ENCODE results near the gene STARD9. TPM values are rescaled to one million over a fixed set of nuclear protein-coding genes. Genes with fewer than 3 reads are reported as not detected.

STARD9 gene
- total and polyA plus RNA-seq, 2 donors from 2014 or later: 1.1 to 7.2 TPM

- intact Hi-C loops (cut with DNase I): no loop called here
Observed at GRCh38 chr15:42711746-42712145, 136.3 kb downstream of the STARD9 start.

GRCh38 chr15:42712584-42712983 lies 137.2 kb downstream of the STARD9 start:
- H3K4me1 ChIP-seq (ENCODE audit: control insufficient read depth in 2 of 3, insufficient read depth in 2 of 3, low read depth in 1 of 3, low read length in 3 of 3): no peaks in the 10 kb centered on the region
- no peak overlapping the region for H3K27ac ChIP-seq (ENCODE audit: low read depth in 2 of 2, low read length in 2 of 2)
- no peaks in the 10 kb centered on the region for H3K27me3 ChIP-seq (ENCODE audit: control insufficient read depth, insufficient read depth, low read length)
- no peak overlapping the region for H3K4me3 ChIP-seq (ENCODE audit: low read length in 3 of 3)
- no peaks in the 10 kb centered on the region for H3K9me3 ChIP-seq (ENCODE audit: control insufficient read depth in 2 of 3, insufficient read depth in 1 of 3, low read length in 3 of 3)
- FAIRE-seq: no peak
- no peak for DNase-seq
- H3K36me3 ChIP-seq (ENCODE audit: control insufficient read depth in 2 of 3, insufficient read depth in 3 of 3, low read length in 3 of 3): no peaks in the 10 kb centered on the region
- no peak for TF ChIP-seq CTCF (IDR thresholded peaks at IDR 0.05; ENCODE audit: borderline replicate concordance, extremely low read depth, insufficient read depth)
- intact Hi-C loops (cut with DNase I): no loop called here
- no peak overlapping the region for H3K9ac ChIP-seq (ENCODE audit: low read length in 3 of 3)

More at GRCh38 chr15:42711746-42712145, 136.3 kb downstream of the STARD9 start:
- Histone ChIP-seq H3K4me1 (ENCODE audit: control insufficient read depth in 2 of 3, insufficient read depth in 2 of 3, low read depth in 1 of 3, low read length in 3 of 3) (no peaks in the 10 kb centered on the region), H3K4me3 (ENCODE audit: low read length in 3 of 3) (no peak overlapping the region), H3K9me3 (ENCODE audit: control insufficient read depth in 2 of 3, insufficient read depth in 1 of 3, low read length in 3 of 3) (no peaks in the 10 kb centered on the region), H3K9ac (ENCODE audit: low read length in 3 of 3) (no peak overlapping the region), H3K27me3 (ENCODE audit: control insufficient read depth, insufficient read depth, low read length) (no peaks in the 10 kb centered on the region), H3K36me3 (ENCODE audit: control insufficient read depth in 2 of 3, insufficient read depth in 3 of 3, low read length in 3 of 3) (no peaks in the 10 kb centered on the region), H3K27ac (ENCODE audit: low read depth in 2 of 2, low read length in 2 of 2) (no peak overlapping the region)
- no peak for DNase-seq
- no peak for TF ChIP-seq CTCF (IDR thresholded peaks at IDR 0.05; ENCODE audit: borderline replicate concordance, extremely low read depth, insufficient read depth)
- FAIRE-seq: no peak

DNA sequence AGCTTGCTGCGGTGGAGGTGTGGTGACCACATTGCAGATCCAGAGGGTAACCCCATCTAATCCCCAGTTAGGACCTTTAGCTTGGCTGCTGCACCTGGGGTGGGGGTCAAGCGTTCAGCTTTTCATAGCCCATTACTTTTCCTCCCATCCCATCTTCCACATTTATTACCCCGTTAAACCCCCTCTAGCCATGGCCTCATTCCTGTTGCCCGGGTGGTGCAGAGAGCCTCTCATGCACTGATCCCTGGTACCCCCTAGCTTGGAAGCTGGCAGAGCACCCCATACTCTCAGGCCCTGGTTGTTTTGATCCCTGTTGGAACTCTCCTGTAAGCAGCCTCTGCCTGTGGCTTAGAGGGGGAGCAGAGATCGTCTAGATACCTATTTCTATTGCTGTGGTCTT lies 140.7 kb downstream of the STARD9 start:
- Histone ChIP-seq H3K27me3 (ENCODE audit: control insufficient read depth, insufficient read depth, low read length) (no peaks in the 10 kb centered on the region), H3K4me3 (ENCODE audit: low read length in 3 of 3) (no peak overlapping the region), H3K9me3 (ENCODE audit: control insufficient read depth in 2 of 3, insufficient read depth in 1 of 3, low read length in 3 of 3) (no peaks in the 10 kb centered on the region), H3K27ac (ENCODE audit: low read depth in 2 of 2, low read length in 2 of 2) (no peak overlapping the region), H3K36me3 (ENCODE audit: control insufficient read depth in 2 of 3, insufficient read depth in 3 of 3, low read length in 3 of 3) (peaks cover 0 to 3% (median 0%) of the 10 kb centered on the region in 3 donors), H3K9ac (ENCODE audit: low read length in 3 of 3) (no peak overlapping the region), H3K4me1 (ENCODE audit: control insufficient read depth in 2 of 3, insufficient read depth in 2 of 3, low read depth in 1 of 3, low read length in 3 of 3) (no peaks in the 10 kb centered on the region)
- FAIRE-seq (no peak), DNase-seq (no peak)
- intact Hi-C loops (cut with DNase I): no loop called here
- no peak for TF ChIP-seq CTCF (IDR thresholded peaks at IDR 0.05; ENCODE audit: borderline replicate concordance, extremely low read depth, insufficient read depth)

GRCh38 chr15:42716626-42717025 lies 141.2 kb downstream of the STARD9 start:
- FAIRE-seq (no peak), DNase-seq (no peak)
- Histone ChIP-seq H3K9ac (ENCODE audit: low read length in 3 of 3) (no peak overlapping the region), H3K4me3 (ENCODE audit: low read length in 3 of 3) (no peak overlapping the region), H3K27ac (ENCODE audit: low read depth in 2 of 2, low read length in 2 of 2) (no peak overlapping the region), H3K27me3 (ENCODE audit: control insufficient read depth, insufficient read depth, low read length) (no peaks in the 10 kb centered on the region), H3K4me1 (ENCODE audit: control insufficient read depth in 2 of 3, insufficient read depth in 2 of 3, low read depth in 1 of 3, low read length in 3 of 3) (no peaks in the 10 kb centered on the region), H3K36me3 (ENCODE audit: control insufficient read depth in 2 of 3, insufficient read depth in 3 of 3, low read length in 3 of 3) (peaks cover 0 to 3% (median 0%) of the 10 kb centered on the region in 3 donors), H3K9me3 (ENCODE audit: control insufficient read depth in 2 of 3, insufficient read depth in 1 of 3, low read length in 3 of 3) (no peaks in the 10 kb centered on the region)
- intact Hi-C loops (cut with DNase I): no loop called here
- no peak for TF ChIP-seq CTCF (IDR thresholded peaks at IDR 0.05; ENCODE audit: borderline replicate concordance, extremely low read depth, insufficient read depth)
